ENCODE results near the gene PACC1. TPM values are rescaled to one million over a fixed set of nuclear protein-coding genes. Genes with fewer than 3 reads are reported as not detected.
"Not testable (repeated sequence)": the region's sequence is repeated elsewhere in the genome, so short reads cannot be mapped to it uniquely, and the experiment has no call there.

The PACC1 gene
- total RNA-seq, 2 experiments from 2014 or later, result 13.0 to 17.1 TPM

DNA sequence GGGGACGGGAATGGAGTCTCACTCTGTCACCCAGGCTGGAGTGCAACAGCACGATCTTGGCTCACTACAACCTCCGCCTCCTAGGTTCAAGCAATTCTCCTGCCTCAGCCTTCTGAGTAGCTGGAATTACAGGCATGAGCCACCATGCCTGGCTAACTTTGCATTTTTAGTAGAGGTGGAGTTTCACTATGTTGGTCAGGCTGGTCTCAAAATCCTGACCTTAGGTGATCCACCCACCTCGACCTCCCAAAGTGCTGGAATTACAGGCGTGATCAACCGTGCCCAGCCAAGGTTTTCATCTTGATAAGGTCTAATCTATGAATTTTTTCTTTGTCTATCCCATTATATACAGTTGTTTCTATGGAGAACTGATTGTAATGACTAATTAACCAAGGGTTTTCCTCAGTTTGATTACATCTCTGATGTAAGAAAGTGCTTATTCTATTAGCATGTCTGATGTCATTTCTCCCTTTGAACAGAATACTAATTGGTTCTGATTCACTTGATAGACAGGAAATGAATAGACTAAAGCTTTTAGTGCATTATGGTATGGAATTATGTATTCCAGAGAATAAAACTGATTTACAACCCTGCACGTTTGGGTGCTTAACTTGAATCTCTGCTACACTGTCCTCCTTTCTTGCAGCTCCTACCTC is 11.9 kb downstream of the PACC1 start:
- Mint-ChIP-seq H3K9me3 (ENCODE audit: low read depth) (no peaks in the 10 kb centered on the region), H3K36me3 (peaks cover 51% of the 10 kb centered on the region)
- CTCF ChIA-PET, result no interaction called here

DNA sequence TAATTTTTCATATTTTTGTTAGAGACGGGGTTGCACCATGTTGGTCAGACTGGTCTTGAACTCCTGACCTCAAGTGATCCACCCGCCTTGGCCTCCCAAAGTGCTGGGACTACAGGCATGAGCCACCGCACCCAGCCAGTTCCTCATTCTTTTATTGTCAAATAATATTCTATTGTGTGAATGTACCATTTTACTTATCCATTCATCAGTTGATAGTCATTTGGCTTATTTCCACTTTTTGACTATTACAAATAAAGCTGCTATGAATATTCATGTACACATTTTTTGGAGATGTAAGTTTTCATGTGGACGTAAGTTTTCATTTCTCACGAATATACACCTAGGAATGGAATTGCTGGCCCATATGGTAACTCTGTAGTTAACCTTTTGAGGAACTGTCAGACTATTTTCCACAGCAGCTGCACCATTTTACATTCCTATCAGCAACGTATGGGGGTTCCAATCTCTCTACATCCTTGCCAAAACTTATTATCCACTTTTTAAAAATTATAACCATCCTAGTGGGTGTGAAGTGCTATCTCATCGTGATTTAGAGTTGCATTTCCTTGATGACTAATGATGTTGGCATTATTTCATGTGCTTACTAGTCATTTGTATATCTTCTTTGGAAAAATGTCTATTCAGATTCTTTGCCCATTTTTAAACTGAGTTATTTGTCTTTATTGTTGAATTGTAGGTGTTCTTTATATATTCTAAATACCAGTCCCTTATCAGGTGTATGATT is 12.7 kb downstream of the PACC1 start:
- no peaks in the 10 kb centered on the region for H3K27me3 Mint-ChIP-seq
- peaks cover 2% of the 10 kb centered on the region for H3K4me1 Mint-ChIP-seq
- CTCF ChIA-PET, result no interaction called here
- no peak overlapping the region for H3K4me3 Mint-ChIP-seq
- no peak for DNase-seq
- H3K9me3 Mint-ChIP-seq (ENCODE audit: low read depth), result peaks cover 4% of the 10 kb centered on the region
- H3K27ac Mint-ChIP-seq, result no peak overlapping the region
- peaks cover 52% of the 10 kb centered on the region for H3K36me3 Mint-ChIP-seq
- ATAC-seq, result no peak

More for the DNA sequence above, 11.9 kb downstream of the PACC1 start:
- ATAC-seq, result no peak
- peaks cover 2% of the 10 kb centered on the region for H3K4me1 Mint-ChIP-seq
- no peak overlapping the region for H3K27ac Mint-ChIP-seq
- DNase-seq, result no peak
- H3K27me3 Mint-ChIP-seq, result no peaks in the 10 kb centered on the region
- no peak overlapping the region for H3K4me3 Mint-ChIP-seq

DNA sequence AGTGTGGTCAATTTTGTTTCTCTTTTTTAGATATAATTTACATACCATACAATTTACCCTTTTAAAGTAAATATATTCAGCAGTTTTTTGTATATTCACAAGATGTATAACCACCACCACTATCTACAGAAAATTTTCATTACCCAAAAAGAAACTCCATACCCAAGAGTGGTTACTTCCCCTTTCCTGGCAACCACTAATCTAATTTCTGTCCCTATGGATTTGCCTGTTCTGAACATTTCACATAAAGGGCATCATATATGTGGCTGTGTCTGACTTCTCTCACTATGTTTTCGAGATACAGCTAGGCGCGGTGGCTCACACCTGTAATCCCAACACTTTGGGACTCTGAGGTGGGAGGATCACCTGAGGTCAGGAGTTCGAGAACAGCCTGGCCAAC is 13.6 kb downstream of the PACC1 start:
- CTCF ChIA-PET, result no interaction called here
- H3K27ac Mint-ChIP-seq, result no peak overlapping the region
- H3K36me3 Mint-ChIP-seq, result peaks cover 54% of the 10 kb centered on the region
- peaks cover 2% of the 10 kb centered on the region for H3K4me1 Mint-ChIP-seq
- H3K27me3 Mint-ChIP-seq, result no peaks in the 10 kb centered on the region
- DNase-seq, result no peak
- H3K4me3 Mint-ChIP-seq, result no peak overlapping the region
- ATAC-seq, result no peak
- peaks cover 13% of the 10 kb centered on the region for H3K9me3 Mint-ChIP-seq (ENCODE audit: low read depth)

DNA sequence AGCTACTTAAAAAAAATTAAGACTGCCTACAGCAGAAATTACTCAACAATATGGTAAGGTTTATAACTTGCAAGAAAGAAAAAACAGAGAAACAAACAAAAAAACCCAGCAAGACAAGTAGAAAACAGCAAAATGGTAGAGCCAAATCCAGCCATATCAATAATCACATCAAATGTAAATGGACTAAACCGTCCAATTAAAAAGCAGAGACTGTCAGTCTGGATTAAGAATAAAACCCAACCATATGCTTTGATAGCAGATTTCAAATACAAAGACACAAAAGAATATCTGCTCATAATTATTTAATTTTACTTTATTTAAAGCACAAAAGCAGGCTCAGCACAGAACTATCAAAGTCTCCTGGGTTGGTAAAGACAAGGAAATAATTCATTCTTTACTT is 17.5 kb downstream of the PACC1 start:
- H3K36me3 Mint-ChIP-seq, result peaks cover 53% of the 10 kb centered on the region
- CTCF ChIA-PET, result interaction anchor here (0.6 kb wide), 1 partner anchor 362 kb away, joined by 3 read pairs; the partner anchor contains the start of genes DTL and INTS7

DNA sequence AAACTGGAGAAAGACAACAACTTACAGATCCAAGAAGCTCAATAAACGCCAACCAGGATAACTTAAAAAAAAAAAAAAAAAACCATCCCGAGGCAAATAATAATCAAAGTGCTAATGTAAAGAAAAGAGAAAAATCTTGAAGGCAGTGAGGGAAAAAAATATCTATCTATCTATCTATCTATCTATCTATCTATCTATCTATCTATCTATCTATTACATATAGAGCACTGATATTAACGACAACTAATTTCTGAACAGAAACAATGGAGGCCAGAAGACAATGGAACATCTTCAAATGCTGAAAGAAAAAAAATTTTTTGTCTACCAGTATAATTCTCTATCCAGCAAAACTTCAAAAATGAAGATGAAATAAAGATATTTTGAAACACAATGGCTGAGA is 18.0 kb downstream of the PACC1 start:
- CTCF ChIA-PET, result interaction anchor here (0.6 kb wide), 1 partner anchor 361 kb away, joined by 3 read pairs; the partner anchor contains the start of genes DTL and INTS7
- peaks cover 2% of the 10 kb centered on the region for H3K4me1 Mint-ChIP-seq
- peaks cover 16% of the 10 kb centered on the region for H3K9me3 Mint-ChIP-seq (ENCODE audit: low read depth)
- H3K27ac Mint-ChIP-seq, result no peak overlapping the region
- no peaks in the 10 kb centered on the region for H3K27me3 Mint-ChIP-seq
- peaks cover 53% of the 10 kb centered on the region for H3K36me3 Mint-ChIP-seq
- no peak for ATAC-seq
- no peak for DNase-seq
- H3K4me3 Mint-ChIP-seq, result no peak overlapping the region

More for the DNA sequence above, 17.5 kb downstream of the PACC1 start:
- DNase-seq (no peak), ATAC-seq (no peak)
- H3K27me3 Mint-ChIP-seq, result no peaks in the 10 kb centered on the region
- H3K27ac Mint-ChIP-seq, result no peak overlapping the region
- H3K4me1 Mint-ChIP-seq, result peaks cover 2% of the 10 kb centered on the region
- H3K9me3 Mint-ChIP-seq (ENCODE audit: low read depth), result peaks cover 16% of the 10 kb centered on the region
- H3K4me3 Mint-ChIP-seq, result no peak overlapping the region

DNA sequence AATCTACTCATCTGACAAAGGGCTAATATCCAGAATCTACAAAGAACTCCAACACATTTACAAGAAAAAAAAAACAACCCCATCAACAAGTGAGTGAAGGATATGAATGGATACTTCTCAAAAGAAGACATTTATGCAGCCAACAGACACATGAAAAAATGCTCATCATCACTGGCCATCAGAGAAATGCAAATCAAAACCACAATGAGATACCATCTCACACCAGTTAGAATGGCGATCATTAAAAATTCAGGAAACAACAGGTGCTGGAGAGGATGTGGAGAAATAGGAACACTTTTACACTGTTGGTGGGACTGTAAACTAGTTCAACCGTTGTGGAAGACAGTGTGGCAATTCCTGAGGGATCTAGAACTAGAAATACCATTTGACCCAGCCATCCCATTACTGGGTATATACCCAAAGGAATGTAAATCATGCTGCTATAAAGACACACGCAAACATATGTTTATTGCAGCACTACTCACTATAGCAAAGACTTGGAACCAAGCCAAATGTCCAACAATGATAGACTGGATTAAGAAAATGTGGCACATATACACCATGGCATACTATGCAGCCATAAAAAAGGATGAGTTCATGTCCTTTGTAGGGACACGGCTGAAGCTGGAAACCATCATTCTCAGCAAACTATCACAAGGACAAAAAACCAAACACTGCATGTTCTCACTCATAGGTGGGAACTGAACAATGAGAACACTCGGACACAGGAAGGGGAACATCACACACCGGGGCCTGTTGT is 18.8 kb downstream of the PACC1 start:
- Mint-ChIP-seq H3K36me3 (peaks cover 58% of the 10 kb centered on the region), H3K9me3 (ENCODE audit: low read depth) (peaks cover 16% of the 10 kb centered on the region)
- H3K27me3 Mint-ChIP-seq, DNase-seq, CTCF ChIA-PET, H3K4me3 Mint-ChIP-seq, ATAC-seq, H3K4me1 Mint-ChIP-seq, H3K27ac Mint-ChIP-seq: not testable (repeated sequence)

DNA sequence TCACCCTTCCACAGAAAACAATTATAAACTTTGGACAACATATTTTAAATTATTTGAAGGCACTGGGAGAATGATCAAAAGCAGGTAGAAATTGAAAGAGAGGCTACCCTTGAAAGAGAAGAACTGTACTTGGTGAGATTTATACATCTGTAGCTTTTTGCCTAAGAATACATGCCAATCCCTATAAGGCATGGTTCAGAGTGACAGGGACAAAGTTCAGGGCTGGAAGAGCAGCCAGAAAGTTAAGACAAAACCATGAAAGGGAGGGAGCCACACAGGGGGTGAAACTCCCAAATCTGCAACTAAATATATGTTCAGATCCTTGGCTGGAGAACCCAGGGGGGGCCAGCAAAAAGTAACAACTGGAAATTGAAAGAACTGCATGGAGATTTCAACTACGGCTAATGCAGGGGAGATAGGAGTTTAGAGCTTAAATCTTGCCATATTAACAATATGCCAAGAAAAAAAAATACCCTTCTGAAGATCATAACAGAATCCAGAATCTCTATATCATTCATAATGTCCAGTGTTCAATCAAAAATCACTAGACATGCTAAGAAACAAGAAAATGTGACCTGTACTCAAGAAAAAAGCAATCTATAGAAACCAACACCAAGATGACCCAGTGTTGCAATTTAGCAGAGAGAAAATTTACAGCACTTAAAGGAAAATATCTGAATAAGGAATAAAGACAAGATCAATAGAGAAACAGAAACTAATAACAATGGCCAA is 25.5 kb downstream of the PACC1 start:
- Mint-ChIP-seq H3K4me1 (peaks cover 9% of the 10 kb centered on the region), H3K27me3 (no peaks in the 10 kb centered on the region), H3K9me3 (ENCODE audit: low read depth) (peaks cover 12% of the 10 kb centered on the region), H3K36me3 (peaks cover 64% of the 10 kb centered on the region), H3K4me3 (no peak overlapping the region), H3K27ac (peak overlapping the region; percentile 10)
- DNase-seq, result no peak
- CTCF ChIA-PET, result no interaction called here
- no peak for ATAC-seq

DNA sequence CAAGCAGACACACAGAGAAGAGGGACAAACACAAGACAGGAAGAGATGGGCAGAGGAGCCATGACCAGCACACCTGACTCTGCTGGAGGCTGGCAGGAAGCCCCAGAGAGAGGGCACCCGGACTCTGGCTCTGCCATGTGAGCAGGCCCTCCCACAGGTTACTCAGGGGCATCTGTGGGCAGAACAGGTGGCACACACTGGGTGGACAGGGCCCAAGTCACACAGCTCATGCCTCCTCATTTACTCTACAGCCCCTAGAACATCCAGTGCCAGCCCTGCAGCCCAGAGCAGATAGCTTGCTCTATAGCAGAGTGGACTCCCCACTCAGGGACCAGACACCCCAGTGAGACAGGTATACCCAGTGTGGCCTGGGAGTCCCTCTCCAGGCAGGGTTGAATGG is 28.7 kb downstream of the PACC1 start:
- H3K9me3 Mint-ChIP-seq (ENCODE audit: low read depth), result peaks cover 9% of the 10 kb centered on the region
- no peak overlapping the region for H3K4me3 Mint-ChIP-seq
- H3K27ac Mint-ChIP-seq, result no peak overlapping the region
- DNase-seq (no peak), ATAC-seq (no peak)
- CTCF ChIA-PET, result interaction anchor here (1.8 to 2.2 kb wide), 2 partner anchors 18 to 70 kb away, joined by 5 read pairs; no protein-coding TSS in a partner anchor
- H3K36me3 Mint-ChIP-seq, result peaks cover 48% of the 10 kb centered on the region
- peaks cover 8% of the 10 kb centered on the region for H3K4me1 Mint-ChIP-seq
- H3K27me3 Mint-ChIP-seq, result no peaks in the 10 kb centered on the region

DNA sequence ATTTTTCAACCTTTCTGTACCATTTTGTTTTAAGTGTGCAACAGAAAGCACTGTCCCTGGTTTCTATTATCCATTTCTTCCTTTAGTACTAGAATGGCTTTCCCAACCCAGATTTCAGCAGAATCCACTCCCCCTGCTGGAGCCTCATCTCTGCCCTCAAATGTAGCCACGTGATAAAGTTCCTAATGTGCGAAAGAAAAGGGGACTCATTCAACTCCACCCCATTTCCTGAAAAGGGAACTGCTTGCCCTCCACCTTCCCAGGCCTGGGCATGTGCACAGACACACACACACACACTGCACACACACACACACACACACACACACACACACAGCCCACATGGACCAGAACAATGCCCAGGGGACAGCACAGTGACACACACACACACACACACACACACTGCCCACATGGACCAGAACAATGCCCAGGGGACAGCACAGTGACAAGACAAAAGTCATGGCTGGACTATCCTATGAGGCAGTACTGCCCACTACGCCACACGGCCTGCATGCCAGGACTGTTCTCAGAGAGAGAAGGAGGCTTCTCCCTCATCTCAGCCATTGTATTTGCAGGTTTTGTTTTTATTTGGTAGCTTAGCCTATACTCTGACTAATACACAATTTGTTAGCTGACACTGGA is 33.2 kb downstream of the PACC1 start:
- Mint-ChIP-seq H3K27ac (no peak overlapping the region), H3K27me3 (no peaks in the 10 kb centered on the region), H3K36me3 (peaks cover 42% of the 10 kb centered on the region), H3K4me1 (peaks cover 14% of the 10 kb centered on the region), H3K4me3 (no peak overlapping the region), H3K9me3 (ENCODE audit: low read depth) (no peaks in the 10 kb centered on the region)
- ATAC-seq (peak; percentile 16), DNase-seq (no peak)
- CTCF ChIA-PET, result no interaction called here

DNA sequence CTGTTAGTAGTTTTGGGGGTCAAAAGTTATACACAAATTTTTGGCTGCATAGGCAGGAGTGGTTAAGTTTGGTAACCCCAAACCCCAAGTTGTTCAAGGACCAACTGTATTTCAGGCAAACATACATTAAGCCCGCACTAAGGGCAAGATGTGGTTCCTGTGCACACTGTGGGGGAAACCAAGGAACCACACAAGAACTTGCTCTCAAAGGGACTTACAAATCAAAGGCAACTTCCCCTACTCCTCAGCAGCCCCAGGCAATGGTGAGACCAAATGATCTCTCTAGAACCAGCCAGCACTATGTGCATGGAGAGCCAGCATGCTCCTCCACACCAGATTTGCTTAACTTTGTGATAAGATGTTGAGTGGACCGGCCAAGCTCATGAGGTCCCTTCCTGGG is 35.3 kb downstream of the PACC1 start:
- no peaks in the 10 kb centered on the region for H3K27me3 Mint-ChIP-seq
- H3K9me3 Mint-ChIP-seq (ENCODE audit: low read depth), result no peaks in the 10 kb centered on the region
- CTCF ChIA-PET, result interaction anchor here (3.2 kb wide), 1 partner anchor 76 kb away, joined by 14 read pairs; no protein-coding TSS in a partner anchor
- peaks cover 8% of the 10 kb centered on the region for H3K4me1 Mint-ChIP-seq
- no peak overlapping the region for H3K27ac Mint-ChIP-seq
- no peak overlapping the region for H3K4me3 Mint-ChIP-seq
- no peak for DNase-seq
- no peak for ATAC-seq
- peaks cover 43% of the 10 kb centered on the region for H3K36me3 Mint-ChIP-seq

DNA sequence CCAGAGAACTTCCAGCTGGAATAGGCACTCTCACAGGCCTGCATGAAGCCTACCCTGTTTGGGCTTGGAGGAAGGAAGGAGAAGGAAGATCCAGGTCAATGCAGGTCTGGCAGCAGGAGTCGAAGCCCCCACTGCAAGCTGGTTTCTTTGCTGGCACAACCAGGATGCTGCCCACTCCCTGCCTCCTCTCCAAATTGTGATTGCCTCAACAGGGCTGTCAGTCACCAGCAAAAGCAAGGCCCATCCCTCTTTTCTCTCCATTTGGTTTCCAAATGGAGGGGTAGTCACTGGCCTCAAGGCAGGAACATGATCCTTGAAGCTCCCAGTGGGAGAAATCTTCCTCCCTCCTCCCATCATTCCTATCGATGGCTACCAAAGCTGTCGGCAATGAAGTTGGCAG is 37.0 kb downstream of the PACC1 start:
- DNase-seq (no peak), ATAC-seq (no peak)
- H3K27ac Mint-ChIP-seq, result no peak overlapping the region
- no peaks in the 10 kb centered on the region for H3K9me3 Mint-ChIP-seq (ENCODE audit: low read depth)
- H3K36me3 Mint-ChIP-seq, result peaks cover 54% of the 10 kb centered on the region
- no peaks in the 10 kb centered on the region for H3K27me3 Mint-ChIP-seq
- CTCF ChIA-PET, result interaction anchor here (0.8 to 3.2 kb wide), 3 partner anchors 10 to 697 kb away, joined by 3 to 15 read pairs (median 14); no protein-coding TSS in a partner anchor
- H3K4me1 Mint-ChIP-seq, result peaks cover 8% of the 10 kb centered on the region
- H3K4me3 Mint-ChIP-seq, result no peak overlapping the region

DNA sequence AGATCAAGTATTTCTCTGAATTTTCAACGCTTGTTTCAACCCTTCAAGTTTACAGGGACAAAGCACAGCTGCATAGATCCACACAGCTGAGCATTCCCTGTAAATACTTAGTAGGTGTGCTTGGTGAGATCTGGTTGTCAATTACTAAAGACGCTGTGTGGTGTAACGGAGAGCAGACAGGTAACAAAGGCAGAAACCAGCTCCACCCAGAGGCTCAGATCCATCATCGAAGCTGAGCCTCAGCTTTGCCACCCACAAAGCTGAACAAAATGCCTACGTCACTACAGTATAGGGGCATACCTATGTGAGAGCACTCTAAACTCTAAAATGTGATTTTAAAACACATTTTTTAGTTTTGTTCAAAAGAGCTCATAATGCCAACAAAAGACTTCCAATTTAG is 38.7 kb downstream of the PACC1 start:
- Mint-ChIP-seq H3K36me3 (peaks cover 69% of the 10 kb centered on the region), H3K4me1 (peaks cover 8% of the 10 kb centered on the region), H3K9me3 (ENCODE audit: low read depth) (no peaks in the 10 kb centered on the region), H3K27me3 (no peaks in the 10 kb centered on the region), H3K27ac (no peak overlapping the region), H3K4me3 (no peak overlapping the region)
- no peak for DNase-seq
- ATAC-seq, result no peak
- CTCF ChIA-PET, result interaction anchor here (1.3 to 3.0 kb wide), 4 partner anchors 8 to 305 kb away, joined by 3 to 15 read pairs (median 4); no protein-coding TSS in a partner anchor

All from activated CD8-positive, alpha-beta memory T cell treated with anti-CD3 and anti-CD28 coated beads, Interleukin-2, amount 10 ng/mL, durations not matched to agents 7 days and 5 days (primary cell).